GM06990 (cell line): ENCODE measurements around the gene ZNF366.

Experiments used
- DNase-seq: peaks from one replicate; pipeline ENCODE4 v3.0.0-alpha.2; 2011; ENCODE audit not compliant: insufficient read length; ENCODE audit errors: extremely low read depth
- H3K27me3 ChIP-seq: replicated peaks from 2 replicates; pipeline ENCODE4 v1.6.0; 2011; ENCODE audit warnings: low read length; ENCODE audit not compliant: control insufficient read depth, insufficient read depth
- H3K36me3 ChIP-seq: 2 replicates; pipeline ENCODE4 v1.5.1; 2011; ENCODE audit warnings: low read length; ENCODE audit not compliant: control insufficient read depth, insufficient read depth
- H3K4me3 ChIP-seq: replicated peaks from 2 replicates; pipeline ENCODE4 v1.5.1; 2011; ENCODE audit warnings: low read depth, mild to moderate bottlenecking, control low read depth, low read length
- TF ChIP-seq, protein P1 (sequence below): IDR thresholded peaks from 2 replicates; pipeline ENCODE4 v1.5.1; 2011; ENCODE audit warnings: low read length, control low read depth, mild to moderate bottlenecking, inconsistent platforms; ENCODE audit not compliant: insufficient read depth, poor library complexity, severe bottlenecking

ZNF366 gene

GRCh38 chr5:72428669-72429068, 78.5 kb downstream of the ZNF366 start:
- Histone ChIP-seq H3K4me3 (no peak overlapping the region), H3K36me3 (no peaks in the 10 kb centered on the region), H3K27me3 (no peaks in the 10 kb centered on the region)
- TF ChIP-seq, protein P1, sequence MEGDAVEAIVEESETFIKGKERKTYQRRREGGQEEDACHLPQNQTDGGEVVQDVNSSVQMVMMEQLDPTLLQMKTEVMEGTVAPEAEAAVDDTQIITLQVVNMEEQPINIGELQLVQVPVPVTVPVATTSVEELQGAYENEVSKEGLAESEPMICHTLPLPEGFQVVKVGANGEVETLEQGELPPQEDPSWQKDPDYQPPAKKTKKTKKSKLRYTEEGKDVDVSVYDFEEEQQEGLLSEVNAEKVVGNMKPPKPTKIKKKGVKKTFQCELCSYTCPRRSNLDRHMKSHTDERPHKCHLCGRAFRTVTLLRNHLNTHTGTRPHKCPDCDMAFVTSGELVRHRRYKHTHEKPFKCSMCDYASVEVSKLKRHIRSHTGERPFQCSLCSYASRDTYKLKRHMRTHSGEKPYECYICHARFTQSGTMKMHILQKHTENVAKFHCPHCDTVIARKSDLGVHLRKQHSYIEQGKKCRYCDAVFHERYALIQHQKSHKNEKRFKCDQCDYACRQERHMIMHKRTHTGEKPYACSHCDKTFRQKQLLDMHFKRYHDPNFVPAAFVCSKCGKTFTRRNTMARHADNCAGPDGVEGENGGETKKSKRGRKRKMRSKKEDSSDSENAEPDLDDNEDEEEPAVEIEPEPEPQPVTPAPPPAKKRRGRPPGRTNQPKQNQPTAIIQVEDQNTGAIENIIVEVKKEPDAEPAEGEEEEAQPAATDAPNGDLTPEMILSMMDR, result no peak
- DNase-seq, result no peak

DNA sequence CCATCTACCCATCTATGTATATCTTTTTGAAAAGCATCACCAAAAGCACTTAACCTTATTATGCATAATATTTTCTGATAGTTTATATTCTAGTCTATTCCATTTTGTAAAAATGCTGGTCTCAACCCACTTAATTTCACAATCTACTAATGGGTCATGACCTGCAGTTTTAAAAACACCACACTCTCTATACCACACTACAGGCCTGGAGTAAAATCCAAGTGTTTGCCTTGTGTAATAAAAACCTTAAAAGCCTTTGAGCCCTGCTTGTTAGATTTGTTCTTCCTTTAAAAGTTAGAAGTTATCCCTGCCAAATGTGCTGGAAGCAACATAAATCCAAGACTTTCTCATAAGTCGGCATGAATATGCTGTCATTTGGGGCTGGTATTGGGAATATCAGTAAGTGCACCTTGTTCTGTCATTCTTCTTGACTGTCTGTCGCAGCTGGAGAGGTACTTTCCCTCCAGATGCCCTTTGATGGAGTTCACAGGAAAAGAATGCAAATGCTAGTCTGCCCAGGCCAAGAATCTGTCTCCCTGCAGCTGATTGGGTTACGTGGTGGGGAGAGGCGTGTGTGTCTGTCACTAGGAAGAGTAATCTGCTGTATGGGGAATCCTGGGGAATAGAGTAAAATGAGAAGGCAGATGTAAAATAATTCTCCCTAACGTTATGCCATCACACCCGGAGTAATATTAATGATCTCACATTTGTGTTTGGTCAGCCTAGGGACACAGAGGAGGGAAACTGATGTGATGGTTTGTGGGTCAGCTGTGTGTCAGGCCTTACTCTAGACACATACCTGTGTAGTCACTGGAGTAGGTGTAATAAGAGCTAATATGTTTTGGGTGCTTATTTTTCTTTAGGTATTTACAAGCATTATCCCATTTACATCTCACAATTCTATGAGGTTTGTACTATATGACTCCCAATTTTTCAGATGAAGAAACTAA, 79.4 kb downstream of the ZNF366 start:
- H3K36me3 ChIP-seq, result no peaks in the 10 kb centered on the region
- no peak for DNase-seq
- TF ChIP-seq, protein P1, result no peak
- no peaks in the 10 kb centered on the region for H3K27me3 ChIP-seq
- H3K4me3 ChIP-seq, result no peak overlapping the region

DNA sequence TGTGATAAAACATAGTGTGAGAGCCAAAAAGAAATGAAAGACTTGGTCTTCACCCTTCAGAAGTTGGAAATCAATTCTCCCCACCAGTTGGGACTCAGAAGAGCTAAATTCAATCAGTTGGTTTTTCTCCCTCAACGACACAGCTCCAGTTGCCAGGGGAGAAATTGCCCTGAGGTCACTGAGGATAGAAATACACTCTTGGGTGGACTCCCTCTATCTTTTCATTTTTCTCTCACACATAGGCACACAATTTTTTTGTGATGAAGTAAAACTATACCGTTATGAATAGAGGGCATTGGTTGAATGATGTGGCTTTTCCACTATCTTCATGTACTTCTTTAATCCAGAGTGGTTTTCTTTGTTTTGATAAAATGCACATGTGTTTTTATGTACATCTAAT, 80.2 kb downstream of the ZNF366 start:
- DNase-seq, result no peak
- H3K36me3 ChIP-seq, result no peaks in the 10 kb centered on the region
- TF ChIP-seq, protein P1, result no peak
- H3K27me3 ChIP-seq, result no peaks in the 10 kb centered on the region
- H3K4me3 ChIP-seq, result no peak overlapping the region

- TF ChIP-seq, protein P1, result no peak
- DNase-seq, result no peak
Measured at GRCh38 chr5:72426019-72426418, 81.2 kb downstream of the ZNF366 start.

GRCh38 chr5:72418271-72418670, 88.9 kb downstream of the ZNF366 start:
- no peak for DNase-seq
- Histone ChIP-seq H3K36me3 (no peaks in the 10 kb centered on the region), H3K4me3 (no peak overlapping the region), H3K27me3 (no peaks in the 10 kb centered on the region)
- TF ChIP-seq, protein P1, result no peak

More at GRCh38 chr5:72426019-72426418, 81.2 kb downstream of the ZNF366 start:
- H3K36me3 ChIP-seq, result no peaks in the 10 kb centered on the region
- H3K27me3 ChIP-seq, result no peaks in the 10 kb centered on the region
- no peak overlapping the region for H3K4me3 ChIP-seq
